HG03139 (cell line): ENCODE results near the gene TRAF3IP3.
A peak's percentile ranks its signal among the peaks of the same experiment; 100 is the strongest.

Experiments
- ATAC-seq: cut with Tn5 transposase; IDR thresholded peaks from one replicate; pipeline ENCODE4 v1.9.1; 2021; ENCODE audit not compliant: unreplicated experiment

Gene TRAF3IP3, protein sequence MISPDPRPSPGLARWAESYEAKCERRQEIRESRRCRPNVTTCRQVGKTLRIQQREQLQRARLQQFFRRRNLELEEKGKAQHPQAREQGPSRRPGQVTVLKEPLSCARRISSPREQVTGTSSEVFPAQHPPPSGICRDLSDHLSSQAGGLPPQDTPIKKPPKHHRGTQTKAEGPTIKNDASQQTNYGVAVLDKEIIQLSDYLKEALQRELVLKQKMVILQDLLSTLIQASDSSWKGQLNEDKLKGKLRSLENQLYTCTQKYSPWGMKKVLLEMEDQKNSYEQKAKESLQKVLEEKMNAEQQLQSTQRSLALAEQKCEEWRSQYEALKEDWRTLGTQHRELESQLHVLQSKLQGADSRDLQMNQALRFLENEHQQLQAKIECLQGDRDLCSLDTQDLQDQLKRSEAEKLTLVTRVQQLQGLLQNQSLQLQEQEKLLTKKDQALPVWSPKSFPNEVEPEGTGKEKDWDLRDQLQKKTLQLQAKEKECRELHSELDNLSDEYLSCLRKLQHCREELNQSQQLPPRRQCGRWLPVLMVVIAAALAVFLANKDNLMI

DNA sequence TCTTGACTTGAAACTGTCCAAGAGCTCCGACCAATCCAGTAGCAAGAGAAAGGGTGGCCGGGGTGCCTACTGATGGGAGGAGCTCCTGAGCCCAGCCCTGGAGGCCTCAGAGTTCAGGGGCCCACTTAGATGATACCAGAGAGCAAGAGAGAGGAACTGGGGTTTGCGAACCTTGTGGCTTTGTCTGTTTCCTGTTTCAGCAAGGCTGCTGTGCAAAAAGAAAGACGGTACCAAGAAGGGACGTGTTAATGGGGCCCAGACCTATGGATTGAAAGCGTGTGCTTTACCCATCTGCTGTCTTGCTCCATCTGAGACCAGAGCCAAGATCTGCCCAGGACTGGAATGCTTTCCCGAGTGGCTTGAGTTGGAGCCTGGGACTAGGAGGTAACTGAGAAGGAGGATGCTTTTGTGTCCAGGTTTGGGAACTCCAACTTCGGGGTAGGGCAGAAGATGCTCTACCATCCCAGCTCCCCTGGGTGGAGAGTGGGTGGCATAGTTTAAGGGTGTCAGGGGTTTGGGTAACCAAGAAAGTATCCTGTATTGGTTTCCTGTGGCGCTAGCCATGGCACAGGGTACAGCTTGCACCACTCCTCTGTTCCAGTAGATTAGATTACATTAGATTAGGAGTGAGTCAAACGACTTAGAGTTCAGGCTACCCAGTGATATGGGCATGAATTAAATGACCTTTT lies at the start of gene TRAF3IP3:
Gene TRAF3IP3 (plus strand): TSS at position 128 of the 689 bp plus-strand sequence. CDS start 3,987 bp downstream, outside the sequence.
- peak; percentile 81 for ATAC-seq

- ATAC-seq, result no peak
Observed at GRCh38 chr1:209706622-209707021, 49.2 kb upstream of the TRAF3IP3 start.

GRCh38 chr1:209707308-209707707 lies 48.5 kb upstream of the TRAF3IP3 start:
- no peak for ATAC-seq

GRCh38 chr1:209708297-209708696 lies 47.6 kb upstream of the TRAF3IP3 start:
- no peak for ATAC-seq

GRCh38 chr1:209710093-209710492 lies 45.8 kb upstream of the TRAF3IP3 start:
- no peak for ATAC-seq

DNA sequence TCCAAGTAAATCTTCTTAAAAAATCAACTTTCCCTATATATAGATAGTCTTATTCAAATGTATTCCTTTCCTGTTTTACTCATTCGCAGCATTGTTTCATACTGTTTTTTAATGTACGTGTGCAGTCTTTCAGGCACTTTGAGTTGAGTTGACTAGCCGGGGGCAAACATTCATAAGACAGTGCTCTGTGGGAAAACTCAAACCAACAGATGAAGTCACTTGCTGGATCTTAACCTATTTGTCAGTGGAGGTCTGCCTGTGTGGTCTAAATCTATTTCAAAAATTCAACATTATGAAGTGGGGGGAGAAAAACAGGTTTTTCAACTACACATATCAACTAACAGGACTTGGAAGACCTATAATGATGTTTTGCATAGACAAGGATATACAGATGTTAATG lies 45.0 kb upstream of the TRAF3IP3 start:
- ATAC-seq, result no peak

DNA sequence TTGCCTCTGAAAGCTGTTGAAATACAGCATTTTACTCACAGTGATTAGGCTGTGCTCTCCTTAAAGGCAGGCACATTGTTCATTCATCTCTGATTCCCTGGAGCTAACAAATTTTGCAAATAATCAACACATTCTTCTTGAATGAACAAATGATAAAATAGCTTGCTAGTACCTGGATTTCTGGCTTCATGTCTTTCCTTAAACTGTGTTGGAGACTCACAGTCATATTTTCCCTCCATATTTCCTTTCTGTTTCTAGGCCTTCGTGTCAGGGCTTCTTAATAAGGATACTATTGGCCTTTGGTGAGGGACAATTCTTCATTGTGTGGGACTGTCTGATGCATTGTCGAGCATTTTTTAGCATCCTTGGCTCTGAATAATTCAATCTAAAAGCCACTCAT lies 41.5 kb upstream of the TRAF3IP3 start:
- no peak for ATAC-seq

- ATAC-seq, result no peak
Observed at GRCh38 chr1:209715314-209715713, 40.5 kb upstream of the TRAF3IP3 start.

DNA sequence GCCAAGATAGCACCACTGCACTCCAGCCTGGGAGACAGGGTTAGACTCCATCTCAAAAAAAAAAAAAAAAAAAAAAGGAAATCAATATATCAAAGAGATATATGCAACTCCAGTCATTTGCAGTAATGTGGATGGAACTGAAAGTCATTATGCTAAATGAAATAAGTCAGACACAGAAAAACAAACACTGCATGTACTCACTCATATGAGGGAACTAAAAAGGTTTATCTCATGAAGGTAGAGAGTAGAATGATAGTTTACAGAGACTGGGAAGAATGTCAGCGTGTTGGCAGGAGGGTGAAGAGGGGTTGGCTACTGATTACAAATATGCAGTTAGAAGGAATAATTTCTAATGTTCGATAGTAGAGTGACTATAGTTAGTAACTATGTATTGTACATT lies 38.0 kb upstream of the TRAF3IP3 start:
- no peak for ATAC-seq

GRCh38 chr1:209720326-209720725 lies 35.5 kb upstream of the TRAF3IP3 start:
- no peak for ATAC-seq

DNA sequence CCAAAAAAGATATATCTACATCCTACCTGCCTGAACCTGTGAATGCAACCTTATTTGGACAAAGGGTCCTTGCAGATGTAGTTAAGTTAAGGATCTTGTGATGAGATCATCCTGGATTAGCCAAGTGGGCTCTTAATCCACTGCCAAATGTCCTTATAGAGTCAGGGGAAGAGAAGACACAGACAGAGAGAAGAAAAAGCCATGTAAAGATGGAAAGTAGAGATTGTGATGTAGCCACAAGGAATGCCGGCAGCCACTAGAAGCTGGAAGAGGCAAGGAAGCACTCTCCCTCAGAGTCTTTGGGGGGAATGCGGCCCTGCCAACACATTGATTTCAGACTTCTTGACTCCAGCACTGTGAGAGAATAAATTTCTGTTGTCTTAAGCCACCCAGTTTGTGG lies 35.0 kb upstream of the TRAF3IP3 start:
- ATAC-seq, result no peak

DNA sequence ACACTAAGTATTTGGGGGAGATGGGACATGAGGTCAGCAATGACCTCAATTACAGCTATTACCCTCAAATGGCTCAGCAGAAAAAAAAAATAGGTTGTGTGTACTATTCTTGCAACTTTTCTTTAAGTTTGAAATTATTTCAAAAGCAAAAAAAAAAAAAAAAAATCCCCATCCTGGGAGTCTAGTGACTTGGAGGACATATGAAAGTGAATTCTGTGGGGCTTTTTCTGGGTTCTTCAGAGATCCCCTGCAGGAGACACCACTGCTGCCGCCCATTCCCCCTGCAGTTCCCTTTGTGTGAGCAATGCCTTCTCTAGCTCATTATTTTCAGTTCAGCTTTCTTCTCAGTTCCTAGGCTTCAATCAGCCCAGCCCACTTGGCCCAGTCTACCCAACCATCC lies 34.5 kb upstream of the TRAF3IP3 start:
- no peak for ATAC-seq

DNA sequence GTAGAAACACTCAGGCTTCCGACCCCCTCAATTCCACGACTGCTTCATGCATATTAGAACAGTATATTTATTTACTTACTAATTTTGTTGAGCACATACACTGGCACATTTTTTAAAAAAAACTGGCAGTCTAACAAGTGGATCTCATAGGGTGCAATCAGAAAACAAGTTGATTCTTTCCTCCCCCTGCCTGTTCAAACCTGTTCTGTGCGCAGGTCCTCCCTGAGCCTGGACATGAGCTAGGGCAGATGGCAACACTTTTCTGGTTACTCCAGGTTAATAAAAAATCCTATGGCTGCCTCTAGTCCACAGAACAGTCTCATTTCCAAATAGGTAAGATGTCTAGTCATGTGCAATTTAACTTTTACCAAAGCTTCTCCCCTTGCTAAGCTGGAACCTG lies 32.6 kb upstream of the TRAF3IP3 start:
- no peak for ATAC-seq

DNA sequence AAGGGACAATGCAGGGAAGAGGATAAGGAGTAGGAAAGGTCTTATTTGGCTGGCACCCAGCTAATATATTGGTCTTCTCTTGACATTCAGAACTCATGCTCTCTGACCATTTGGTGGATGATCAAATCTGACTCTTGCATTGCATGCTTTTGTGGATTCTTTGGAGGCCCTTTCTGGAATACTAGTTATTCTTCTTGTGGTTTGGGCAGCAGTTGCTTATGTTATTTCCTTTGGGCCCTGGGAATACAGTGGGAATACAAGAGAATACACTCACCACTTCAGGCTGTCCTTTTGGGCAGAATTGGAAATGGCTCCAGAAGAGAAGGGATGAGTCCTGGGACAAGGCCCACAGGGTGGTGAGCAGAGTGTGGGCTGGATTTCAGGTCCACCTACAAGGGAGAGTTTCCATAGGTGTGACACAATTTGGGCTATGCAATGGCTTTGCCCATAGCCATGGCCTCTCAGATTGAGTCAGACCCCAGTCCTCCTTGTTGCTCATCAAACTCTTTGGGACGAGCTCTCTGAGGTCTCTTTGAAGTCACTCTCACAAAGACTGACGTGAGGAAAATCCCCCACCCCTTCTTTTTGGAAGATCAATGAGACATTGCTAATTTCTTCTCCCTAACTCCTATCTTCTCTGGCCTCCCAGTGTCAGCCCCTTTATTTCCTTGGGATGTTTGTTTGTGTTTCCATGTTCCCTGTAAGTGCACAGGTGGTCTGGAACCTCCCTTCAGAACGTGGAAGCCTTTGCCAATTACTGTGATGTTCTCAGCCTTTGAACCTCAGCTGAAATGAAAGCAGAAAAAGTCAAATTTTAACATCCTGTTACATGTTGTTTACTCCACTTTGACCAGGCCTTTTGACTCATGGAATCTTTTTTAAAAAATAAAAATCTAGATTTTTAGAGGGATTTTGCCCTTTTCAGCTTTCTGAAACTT lies 31.8 kb upstream of the TRAF3IP3 start:
- ATAC-seq, result no peak

GRCh38 chr1:209727286-209727685 lies 28.6 kb upstream of the TRAF3IP3 start:
- no peak for ATAC-seq

DNA sequence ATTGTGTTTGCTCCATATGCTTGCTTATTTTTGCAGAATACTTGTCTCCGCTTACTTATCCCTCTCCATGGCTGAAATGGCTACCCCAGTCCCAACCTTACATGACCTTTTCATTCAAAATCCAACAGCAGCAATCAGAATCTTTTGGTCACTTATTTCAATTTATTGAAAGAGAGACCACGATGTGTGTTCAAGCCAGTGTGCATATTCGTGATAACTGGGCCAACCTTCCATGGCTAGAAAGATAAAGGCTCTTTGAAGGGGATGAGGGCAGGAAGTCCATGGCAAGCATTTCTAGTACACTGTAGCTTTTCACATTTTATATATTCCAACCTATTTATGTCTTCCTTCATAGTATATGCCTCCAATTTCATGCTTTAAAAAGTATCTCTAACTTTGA lies 28.1 kb upstream of the TRAF3IP3 start:
- ATAC-seq, result no peak

- no peak for ATAC-seq
Observed at GRCh38 chr1:209728466-209728865, 27.4 kb upstream of the TRAF3IP3 start.

DNA sequence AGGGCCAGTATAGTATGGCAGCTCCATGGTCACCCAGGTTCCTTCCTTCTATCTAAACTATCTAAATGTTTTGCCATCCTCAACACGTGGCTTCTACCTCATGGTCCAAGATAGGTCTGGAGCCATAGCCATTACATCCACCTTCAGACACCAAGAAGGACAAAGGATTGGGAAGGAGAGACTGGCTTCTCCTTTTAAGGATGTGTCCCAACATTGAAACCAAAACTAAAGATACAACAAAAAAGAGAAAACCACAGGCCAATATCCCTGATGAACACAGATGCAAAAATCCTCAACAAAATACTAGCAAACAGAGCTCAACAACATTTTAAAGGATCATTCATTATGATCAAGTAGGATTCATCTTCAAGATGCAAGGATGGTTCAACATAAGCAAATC lies 26.4 kb upstream of the TRAF3IP3 start:
- no peak for ATAC-seq

- no peak for ATAC-seq
Observed at GRCh38 chr1:209732725-209733124, 23.1 kb upstream of the TRAF3IP3 start.

DNA sequence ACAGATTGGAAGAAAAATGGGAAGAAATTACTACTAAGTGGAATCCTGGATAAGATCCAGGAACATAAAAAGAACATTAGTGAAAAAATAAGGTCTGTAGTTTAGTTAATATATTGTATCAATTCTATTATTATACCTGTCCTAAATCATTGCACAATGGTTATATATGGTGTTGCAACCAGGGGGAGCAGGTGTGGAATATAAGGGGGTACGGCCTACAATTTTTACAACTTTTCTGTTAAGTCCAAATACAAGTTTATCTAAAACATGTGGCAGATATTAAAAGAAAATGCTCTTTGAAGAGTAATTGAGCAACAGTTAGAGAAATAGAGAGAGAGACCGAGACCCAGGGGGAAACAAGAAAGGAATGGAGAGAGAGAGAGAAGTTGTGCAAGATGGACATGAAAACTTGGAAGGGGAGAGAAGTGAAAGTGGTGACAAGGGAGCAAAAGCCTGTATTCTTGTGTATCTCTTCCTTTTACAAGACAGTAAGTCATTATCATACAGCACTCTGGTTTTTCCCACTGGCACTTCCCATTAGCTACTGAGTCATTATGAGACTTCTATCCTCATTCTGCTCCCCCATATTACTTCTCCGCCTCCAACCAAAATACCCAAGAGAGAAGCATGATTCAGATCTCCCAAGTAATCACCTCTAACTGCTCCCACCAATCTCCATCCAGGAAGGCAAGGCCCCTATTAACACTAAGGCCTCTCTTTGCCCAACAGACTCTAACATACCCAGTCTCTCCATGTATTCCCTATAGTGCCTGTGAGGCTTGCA lies 22.3 kb upstream of the TRAF3IP3 start:
- ATAC-seq, result no peak
